ENCODE results near the gene TPGS1.

TPGS1 gene

DNA sequence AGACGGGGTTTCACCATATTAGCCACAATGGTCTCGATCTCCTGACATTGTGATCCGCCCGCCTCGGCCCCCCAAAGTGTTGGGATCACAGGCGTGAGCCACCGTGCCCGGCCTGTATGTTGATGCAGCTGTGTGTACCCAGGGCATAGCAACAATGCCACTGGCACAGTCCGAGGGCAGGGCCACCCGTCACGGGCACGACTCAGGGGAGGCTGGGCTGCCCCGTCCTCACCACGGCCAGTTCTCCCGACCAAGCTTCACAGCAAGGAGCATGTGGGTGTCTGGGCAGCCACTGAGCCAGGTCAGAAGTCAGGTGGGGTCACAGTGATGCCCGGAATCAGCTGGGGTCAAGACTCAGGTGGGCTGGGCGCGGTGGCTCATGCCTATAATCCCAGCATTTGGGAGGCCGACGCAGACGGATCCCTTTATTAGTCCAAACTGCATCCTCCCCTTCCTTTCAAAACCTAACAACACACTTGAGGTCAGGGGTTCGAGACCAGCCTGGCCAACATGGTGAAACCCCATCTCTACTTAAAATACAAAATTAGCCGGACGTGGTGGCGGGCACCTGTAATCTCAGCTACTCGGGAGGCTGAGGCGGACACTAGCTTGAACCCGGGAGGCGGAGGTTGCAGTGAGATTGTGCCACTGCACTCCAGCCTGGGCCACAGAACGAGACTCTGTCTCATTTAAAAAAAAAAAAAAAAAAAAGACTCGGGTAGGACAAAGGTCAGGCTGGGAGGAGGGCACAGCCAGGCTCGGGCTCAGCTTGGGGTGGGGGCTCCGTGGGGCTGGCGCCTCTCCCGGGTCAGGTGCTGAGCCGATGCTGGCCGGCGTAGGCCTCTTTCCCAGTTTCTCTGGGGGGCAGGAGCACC, 23.1 kb downstream of the TPGS1 start:
- Histone ChIP-seq H3K4me1 (ENCODE audit: insufficient read depth, poor library complexity, severe bottlenecking) (no peaks in the 10 kb centered on the region), H3K4me3 (ENCODE audit: severe bottlenecking) (peak overlapping the region; percentile 84), H3K36me3 (ENCODE audit: low read depth) (no peaks in the 10 kb centered on the region), H3K9me3 (ENCODE audit: severe bottlenecking) (no peaks in the 10 kb centered on the region), H3K27me3 (ENCODE audit: insufficient read depth, poor library complexity, severe bottlenecking) (no peaks in the 10 kb centered on the region), H3K27ac (ENCODE audit: poor library complexity, severe bottlenecking) (peak overlapping the region; percentile 69)
- TF ChIP-seq, protein P1, sequence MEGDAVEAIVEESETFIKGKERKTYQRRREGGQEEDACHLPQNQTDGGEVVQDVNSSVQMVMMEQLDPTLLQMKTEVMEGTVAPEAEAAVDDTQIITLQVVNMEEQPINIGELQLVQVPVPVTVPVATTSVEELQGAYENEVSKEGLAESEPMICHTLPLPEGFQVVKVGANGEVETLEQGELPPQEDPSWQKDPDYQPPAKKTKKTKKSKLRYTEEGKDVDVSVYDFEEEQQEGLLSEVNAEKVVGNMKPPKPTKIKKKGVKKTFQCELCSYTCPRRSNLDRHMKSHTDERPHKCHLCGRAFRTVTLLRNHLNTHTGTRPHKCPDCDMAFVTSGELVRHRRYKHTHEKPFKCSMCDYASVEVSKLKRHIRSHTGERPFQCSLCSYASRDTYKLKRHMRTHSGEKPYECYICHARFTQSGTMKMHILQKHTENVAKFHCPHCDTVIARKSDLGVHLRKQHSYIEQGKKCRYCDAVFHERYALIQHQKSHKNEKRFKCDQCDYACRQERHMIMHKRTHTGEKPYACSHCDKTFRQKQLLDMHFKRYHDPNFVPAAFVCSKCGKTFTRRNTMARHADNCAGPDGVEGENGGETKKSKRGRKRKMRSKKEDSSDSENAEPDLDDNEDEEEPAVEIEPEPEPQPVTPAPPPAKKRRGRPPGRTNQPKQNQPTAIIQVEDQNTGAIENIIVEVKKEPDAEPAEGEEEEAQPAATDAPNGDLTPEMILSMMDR (IDR thresholded peaks at IDR 0.05; ENCODE audit: poor library complexity, severe bottlenecking): no peak
- DNase-seq (ENCODE audit: low spot score): no peak
- no peak for ATAC-seq (ENCODE audit: low read depth)

DNA sequence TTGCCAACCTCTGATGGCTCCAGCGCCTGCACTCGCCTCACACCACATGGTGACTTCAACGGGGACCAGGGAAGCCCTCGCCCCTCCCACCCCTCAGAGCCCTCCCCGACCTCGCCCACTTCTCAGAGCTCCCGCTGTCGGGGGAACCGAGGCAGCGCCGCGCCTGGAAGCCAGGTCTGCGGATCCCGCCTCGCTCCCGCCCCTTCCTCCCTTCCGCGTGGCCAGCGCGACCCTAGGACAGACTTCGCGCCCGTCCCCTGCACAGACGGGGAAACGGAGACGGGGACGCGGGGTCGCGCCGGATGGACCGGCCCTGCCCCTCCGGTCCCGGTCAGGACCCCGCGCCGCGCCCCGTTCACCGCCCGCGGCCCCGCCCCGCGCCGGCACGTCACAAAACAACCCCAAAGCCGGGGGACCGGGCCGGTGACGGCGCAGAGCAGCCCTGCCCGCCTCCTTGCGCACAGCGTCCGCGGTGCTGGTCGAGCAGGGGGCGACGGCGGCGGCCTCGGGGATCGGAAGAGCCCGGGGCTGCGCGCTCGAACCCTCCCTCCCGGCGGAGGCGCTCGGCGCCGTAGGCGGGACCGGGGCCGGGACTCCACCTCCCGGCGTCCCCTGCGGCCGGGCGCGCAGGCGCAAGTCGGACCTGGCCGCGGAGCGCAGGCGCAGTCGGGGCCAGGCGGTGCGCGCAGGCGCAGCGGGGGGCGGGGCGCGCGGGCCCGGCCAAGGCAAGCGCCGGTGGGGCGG, 23.9 kb downstream of the TPGS1 start:
- peak; percentile 49 for ATAC-seq (ENCODE audit: low read depth)
- Histone ChIP-seq H3K36me3 (ENCODE audit: low read depth) (peaks cover 2% of the 10 kb centered on the region), H3K27me3 (ENCODE audit: insufficient read depth, poor library complexity, severe bottlenecking) (no peaks in the 10 kb centered on the region), H3K9me3 (ENCODE audit: severe bottlenecking) (no peaks in the 10 kb centered on the region), H3K27ac (ENCODE audit: poor library complexity, severe bottlenecking) (peak overlapping the region; percentile 69), H3K4me1 (ENCODE audit: insufficient read depth, poor library complexity, severe bottlenecking) (no peaks in the 10 kb centered on the region), H3K4me3 (ENCODE audit: severe bottlenecking) (peak overlapping the region; percentile 84)
- TF ChIP-seq, protein P1 (IDR thresholded peaks at IDR 0.05; ENCODE audit: poor library complexity, severe bottlenecking): no peak
- no peak for DNase-seq (ENCODE audit: low spot score)

DNA sequence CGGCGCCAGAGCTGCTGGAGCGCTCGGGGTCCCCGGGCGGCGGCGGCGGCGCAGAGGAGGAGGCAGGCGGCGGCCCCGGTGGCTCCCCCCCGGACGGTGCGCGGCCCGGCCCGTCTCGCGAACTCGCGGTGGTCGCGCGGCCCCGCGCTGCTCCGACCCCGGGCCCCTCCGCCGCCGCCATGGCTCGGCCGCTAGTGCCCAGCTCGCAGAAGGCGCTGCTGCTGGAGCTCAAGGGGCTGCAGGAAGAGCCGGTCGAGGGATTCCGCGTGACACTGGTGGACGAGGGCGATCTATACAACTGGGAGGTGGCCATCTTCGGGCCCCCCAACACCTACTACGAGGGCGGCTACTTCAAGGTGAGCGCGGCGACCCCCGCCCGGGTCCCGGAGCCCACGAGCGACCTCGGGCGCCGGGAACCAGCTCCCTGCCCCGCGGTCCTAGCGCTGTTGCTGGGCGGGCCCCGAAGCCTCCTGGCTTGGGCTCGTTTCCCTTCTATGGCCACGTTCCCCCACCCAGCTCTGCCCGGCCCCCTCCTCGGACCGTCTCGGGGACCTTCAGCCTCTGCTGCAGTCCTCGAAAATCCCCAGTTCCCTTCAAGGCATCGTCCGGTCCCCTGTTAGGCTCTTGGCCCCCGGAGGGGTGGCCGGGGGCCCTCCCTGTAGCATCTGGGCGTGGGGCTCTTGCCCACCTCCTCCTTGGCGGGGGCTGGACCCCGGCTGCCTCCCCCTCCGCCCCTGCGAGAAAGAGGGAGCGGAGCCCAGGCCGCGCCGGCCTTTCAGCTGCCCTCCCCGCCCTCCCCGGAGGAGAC, 24.7 kb downstream of the TPGS1 start, which contains the start of gene CDC34:
CDC34 (plus strand) TSS at position 8 of the 808 bp plus-strand sequence; CDS start at position 180, 172 bp downstream.
- H3K4me1 ChIP-seq (ENCODE audit: insufficient read depth, poor library complexity, severe bottlenecking): no peaks in the 10 kb centered on the region
- H3K4me3 ChIP-seq (ENCODE audit: severe bottlenecking): peak within 1 kb of the TSS; percentile 84
- DNase-seq (ENCODE audit: low spot score) (no peak), ATAC-seq (ENCODE audit: low read depth) (peak; percentile 13; the same call in 1 of the 3 replicates)
- H3K36me3 ChIP-seq (ENCODE audit: low read depth): peaks cover 10% of the 10 kb centered on the region
- TF ChIP-seq, protein P1 (IDR thresholded peaks at IDR 0.05; ENCODE audit: poor library complexity, severe bottlenecking): no peak
- H3K27ac ChIP-seq (ENCODE audit: poor library complexity, severe bottlenecking): peak within 1 kb of the TSS; percentile 69
- H3K27me3 ChIP-seq (ENCODE audit: insufficient read depth, poor library complexity, severe bottlenecking): no peaks in the 10 kb centered on the region
- no peaks in the 10 kb centered on the region for H3K9me3 ChIP-seq (ENCODE audit: severe bottlenecking)

DNA sequence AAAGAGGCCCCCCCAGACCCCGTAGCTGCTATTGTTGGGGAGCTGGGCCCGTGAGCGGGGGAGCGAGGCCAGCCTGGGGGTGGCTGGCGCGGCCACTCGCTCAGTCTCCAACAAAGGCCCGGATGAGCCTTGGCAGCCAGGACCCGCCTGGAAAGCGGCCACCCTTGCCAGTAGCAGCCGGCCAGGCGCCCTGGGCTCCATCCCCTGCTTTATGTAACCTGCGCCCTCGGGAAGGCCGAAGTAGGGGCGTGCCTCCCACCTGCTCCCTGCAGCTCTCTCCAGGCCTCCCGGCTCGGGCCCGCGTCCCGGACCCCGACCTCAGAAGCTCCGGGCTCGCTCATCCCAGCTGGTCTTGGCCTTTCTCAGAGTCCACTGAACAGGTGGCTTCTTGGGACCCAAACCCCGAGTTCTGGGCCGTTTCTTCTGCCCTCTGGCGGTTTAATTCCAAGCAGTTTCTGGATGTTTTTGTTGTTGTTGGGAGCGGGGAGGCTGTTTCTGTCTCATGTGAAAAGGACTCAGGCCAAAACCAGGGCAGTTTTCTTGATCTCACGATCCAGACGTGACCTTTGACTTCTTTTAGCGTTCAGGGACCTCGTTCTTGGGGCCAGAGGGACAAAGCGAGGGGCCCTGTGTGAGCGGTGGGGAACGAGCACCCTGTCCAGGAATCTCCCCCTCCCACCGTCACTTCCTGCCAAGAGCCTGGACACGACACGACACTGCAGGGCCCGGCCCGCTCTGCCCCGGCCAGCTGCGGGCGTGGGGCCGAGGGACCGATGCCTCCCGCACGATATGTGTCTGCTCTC, 25.5 kb downstream of the TPGS1 start:
- DNase-seq (ENCODE audit: low spot score): no peak
- H3K4me3 ChIP-seq (ENCODE audit: severe bottlenecking): peak overlapping the region; percentile 84
- TF ChIP-seq, protein P1 (IDR thresholded peaks at IDR 0.05; ENCODE audit: poor library complexity, severe bottlenecking): peak; percentile 73
- peak overlapping the region; percentile 69 for H3K27ac ChIP-seq (ENCODE audit: poor library complexity, severe bottlenecking)
- no peaks in the 10 kb centered on the region for H3K9me3 ChIP-seq (ENCODE audit: severe bottlenecking)
- H3K4me1 ChIP-seq (ENCODE audit: insufficient read depth, poor library complexity, severe bottlenecking): no peaks in the 10 kb centered on the region
- ATAC-seq (ENCODE audit: low read depth): peak; percentile 39
- H3K27me3 ChIP-seq (ENCODE audit: insufficient read depth, poor library complexity, severe bottlenecking): no peaks in the 10 kb centered on the region
- H3K36me3 ChIP-seq (ENCODE audit: low read depth): peaks cover 11% of the 10 kb centered on the region

Data from RWPE2 (cell line).